TTC549 (cell line): Measurements from ENCODE around the gene FAM72B.
A peak's percentile ranks its signal among the peaks of the same experiment; 100 is the strongest.
"Not testable (repeated sequence)": the region's sequence is repeated elsewhere in the genome, so short reads cannot be mapped to it uniquely, and the experiment has no call there.

Experiments
- FAIRE-seq: peaks from 2 replicates; lab custom pipeline; 2012; peaks lifted over from hg19 to GRCh38; lab: Jason Lieb, UNC

The FAM72B gene

DNA sequence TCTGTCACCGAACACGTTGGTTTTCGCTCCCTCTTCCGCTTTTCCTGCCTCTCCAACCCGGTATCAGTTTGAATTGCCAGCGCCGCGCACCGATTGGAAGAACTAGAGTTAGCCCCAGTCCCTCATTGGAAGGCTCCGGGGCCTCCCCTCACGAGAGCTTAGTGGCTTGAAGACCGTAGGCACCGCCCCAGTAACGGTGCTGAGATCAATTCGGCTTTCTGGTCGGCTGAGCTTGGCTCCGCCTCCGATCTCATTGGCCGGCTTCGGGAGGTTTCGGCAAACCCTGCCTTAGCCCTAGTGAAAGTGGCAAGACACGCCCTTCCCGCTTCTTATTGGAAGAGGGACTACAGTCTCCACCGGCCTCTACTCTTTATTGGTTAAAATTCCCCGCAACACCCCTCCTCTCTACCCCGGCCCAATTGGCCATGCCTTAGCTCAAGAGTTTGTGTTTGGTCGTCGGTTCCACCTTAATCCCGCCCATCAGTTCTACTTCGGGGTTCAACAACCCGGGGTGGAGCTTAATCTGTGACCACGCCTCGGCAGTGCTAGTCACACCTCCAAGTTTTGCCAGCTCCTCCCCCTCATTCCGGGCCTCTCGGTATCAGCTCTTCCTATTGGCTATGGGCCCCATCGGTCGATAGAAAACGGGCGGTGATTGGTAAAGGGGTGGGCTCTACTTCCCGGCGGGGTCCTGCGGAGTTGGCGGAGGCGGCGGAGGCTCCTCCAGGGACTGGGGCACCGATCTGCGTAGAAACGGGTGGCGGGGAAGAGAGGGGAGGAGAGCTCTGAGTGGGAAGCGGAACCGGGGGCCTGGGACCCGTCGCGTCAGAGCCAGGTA lies at the start of gene FAM72B, which contains the start of gene SRGAP2C:
Gene FAM72B, minus strand, starts transcription at position 51 of the 838 bp plus-strand sequence. CDS start 851 bp downstream, outside the sequence.
Gene SRGAP2C, plus strand, starts transcription at position 686 of the 838 bp plus-strand sequence. CDS start 2,472 bp downstream, outside the sequence.
- peak; percentile 91 for FAIRE-seq

DNA sequence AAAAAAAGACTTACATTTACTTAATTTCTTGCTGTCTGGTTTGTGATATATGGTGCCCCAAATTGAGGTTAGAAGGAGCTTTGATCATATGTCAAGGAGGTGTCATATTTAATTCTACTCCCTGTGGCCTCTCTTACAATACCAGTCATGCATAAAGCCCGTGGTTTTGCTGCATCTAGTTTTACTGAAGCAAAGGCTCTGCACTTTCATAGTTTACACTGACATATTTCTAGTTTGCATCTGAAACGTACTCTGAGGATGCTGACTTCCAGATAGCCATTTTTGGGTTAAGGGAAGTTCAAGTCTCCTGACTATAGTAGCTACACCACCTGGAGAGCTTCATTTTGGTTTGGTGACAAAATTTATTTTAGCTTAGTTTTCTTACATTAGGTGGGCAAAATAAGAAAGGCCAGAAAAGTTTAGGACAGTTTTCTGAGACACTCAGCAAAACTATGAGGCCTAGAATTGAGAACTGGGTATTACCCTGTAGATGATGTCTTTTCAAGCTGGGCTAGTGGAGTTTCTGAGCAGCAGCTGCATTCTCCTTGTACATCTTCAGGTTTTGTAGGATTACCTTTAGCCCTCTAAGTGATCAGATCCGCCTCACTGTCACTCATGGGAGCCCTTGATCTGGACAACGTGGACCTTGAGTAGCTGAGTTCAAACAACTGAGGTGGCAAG lies 48.4 kb upstream of the FAM72B start:
- FAIRE-seq = not testable (repeated sequence)

DNA sequence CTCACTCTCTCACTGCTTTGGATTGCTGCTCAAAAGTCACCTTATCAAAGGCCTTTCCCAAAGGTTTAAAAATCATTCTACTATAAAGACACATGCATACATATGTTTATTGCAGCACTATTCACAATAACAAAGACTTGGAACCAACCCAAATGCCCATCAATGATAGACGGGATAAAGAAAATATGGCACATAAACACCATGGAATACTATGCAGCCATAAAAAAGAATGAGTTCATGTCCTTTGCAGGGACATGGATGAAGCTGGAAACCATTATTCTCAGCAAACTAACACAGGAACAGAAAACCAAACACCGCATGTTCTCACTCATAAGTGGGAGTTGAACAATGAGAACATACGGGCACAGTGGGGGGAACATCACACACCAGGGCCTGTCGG lies 46.5 kb upstream of the FAM72B start:
- FAIRE-seq = not testable (repeated sequence)

DNA sequence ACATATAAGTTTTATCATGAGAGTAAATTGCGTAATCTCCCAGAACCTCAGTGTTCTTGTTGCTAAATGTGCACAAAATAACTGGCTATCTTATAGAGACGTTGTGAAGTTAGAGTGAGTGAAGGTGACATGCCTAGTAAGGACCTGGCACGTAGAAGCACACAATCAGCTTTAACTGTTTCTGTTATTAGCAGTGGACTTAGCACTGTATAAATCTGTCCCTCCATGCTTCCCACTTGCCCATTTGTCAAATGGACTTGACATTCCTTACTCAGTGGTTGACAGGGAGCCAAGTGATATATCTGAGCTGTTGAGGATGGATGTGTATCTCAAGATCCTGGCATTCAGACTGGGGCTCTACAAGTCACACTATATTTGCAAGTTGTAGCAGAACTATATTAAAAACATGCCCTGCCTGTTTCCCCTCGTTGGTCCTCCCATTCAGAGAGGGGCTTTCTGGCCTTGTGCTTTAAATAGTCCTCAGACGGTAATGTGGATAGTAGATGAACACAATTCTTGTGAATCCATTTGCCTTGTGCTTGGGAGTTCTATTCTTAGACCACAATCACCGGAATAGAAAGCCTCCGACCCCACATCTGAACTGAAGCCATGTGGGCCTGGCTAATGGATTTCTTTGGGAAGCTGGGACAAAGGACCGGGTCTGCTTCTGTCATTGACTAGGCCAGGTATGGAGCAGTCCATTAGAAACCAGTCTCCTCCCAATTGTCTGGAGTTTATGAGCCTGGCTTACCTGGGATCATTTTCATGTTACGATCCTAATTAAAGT lies 43.6 kb upstream of the FAM72B start:
- not testable (repeated sequence) for FAIRE-seq

DNA sequence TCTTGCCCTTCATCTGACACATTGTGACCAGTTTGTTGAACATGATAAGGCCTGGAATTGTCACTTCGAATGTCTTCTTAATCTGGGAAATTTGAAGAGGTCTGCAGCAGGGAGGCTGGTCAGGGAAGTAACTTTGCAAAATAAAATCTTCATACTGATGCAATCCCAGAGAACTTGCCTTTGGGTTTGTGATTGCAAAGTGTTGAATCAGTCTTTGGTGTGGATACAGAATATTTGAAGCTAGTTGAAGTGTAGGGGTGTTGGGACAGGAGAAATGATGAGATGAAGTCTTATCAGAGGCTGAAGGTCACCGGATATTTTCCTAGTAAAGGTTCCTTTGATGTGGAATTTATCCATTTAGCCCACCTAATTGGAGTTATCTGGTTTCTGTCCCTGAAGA lies 42.8 kb upstream of the FAM72B start:
- not testable (repeated sequence) for FAIRE-seq

DNA sequence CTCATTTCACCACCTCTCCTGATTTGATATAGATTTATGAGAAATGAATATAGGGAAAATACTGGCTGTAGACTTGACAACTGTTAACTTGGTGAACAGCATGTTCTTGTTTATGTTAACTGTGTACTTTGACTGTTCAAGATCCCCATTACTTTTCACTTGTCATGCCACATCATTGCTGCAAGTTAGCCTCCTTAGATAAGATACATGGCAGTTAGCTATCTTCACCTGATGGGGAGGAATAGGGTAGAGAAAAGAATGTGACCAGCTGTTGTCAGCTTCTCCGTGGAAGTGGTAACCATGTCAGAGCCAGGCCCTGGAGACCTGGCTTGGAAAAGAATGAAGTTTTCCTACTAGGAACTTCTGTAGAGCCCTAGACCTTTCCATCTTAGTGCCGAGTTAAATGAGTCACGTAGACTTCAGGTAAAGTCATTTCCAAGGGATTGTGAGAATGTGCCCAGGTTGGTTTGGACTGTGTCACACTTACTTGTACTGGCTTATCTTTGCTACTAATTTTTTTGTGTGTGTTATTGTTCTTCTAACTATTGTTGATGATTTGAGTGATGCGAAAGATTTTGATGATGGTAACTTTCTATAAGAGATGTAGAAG lies 42.3 kb upstream of the FAM72B start:
- not testable (repeated sequence) for FAIRE-seq

DNA sequence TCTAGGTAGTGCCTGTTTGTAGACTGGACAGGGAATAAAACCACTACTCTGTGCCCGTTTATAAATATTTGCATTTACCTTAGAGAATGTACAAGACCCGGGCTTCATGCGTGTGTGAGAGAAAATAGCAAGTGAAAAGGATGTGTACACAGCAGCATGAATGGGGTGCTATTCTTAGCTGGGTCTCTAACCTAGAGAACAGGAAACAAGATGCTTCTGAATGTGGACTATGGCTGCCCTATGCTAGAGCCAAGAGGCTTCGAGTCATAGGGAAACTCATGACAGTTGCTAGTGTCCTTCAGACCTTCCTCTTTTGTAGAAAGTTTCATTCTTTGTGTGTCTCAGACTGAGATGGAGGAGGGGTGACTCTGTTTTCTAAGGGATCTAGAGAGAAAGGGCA lies 40.6 kb upstream of the FAM72B start:
- not testable (repeated sequence) for FAIRE-seq

DNA sequence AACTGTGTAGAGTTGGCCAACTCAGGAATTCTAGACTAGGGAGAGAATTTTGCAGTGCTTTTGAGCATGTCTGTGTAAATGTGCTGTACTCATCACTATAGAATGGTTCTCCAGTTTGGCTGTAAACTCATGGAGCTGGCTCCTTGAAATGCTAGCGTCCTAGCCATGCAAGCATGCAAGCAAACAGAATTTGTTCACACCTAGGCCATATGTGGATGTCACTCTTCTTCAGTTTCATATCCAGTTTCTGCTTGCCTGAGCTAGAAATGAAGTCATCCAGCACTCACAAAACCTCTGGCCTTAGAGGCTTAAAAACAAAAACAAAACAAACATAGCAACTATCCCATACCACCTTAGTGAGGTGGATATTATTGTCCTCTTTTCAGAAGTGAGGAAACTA lies 37.6 kb upstream of the FAM72B start:
- not testable (repeated sequence) for FAIRE-seq

DNA sequence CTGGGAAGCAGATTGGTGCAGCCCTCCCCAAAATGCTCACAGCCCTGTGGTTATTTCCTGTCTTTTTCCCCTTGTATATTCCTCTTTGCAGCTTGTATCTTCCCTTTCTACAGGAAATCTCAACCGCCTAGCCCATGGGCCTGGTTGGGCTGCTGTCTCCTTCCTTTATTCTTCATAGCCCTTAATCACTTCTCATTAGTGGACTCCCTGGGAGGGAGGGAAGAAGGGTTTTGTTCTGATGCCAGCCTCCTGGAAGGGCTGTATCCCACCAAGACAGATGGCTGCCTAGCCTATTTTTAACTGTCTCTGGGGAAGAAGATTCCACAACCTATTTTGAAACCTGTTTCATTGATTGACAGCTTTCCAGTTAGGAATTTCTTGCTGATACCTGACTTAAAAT lies 32.5 kb upstream of the FAM72B start:
- FAIRE-seq = not testable (repeated sequence)

DNA sequence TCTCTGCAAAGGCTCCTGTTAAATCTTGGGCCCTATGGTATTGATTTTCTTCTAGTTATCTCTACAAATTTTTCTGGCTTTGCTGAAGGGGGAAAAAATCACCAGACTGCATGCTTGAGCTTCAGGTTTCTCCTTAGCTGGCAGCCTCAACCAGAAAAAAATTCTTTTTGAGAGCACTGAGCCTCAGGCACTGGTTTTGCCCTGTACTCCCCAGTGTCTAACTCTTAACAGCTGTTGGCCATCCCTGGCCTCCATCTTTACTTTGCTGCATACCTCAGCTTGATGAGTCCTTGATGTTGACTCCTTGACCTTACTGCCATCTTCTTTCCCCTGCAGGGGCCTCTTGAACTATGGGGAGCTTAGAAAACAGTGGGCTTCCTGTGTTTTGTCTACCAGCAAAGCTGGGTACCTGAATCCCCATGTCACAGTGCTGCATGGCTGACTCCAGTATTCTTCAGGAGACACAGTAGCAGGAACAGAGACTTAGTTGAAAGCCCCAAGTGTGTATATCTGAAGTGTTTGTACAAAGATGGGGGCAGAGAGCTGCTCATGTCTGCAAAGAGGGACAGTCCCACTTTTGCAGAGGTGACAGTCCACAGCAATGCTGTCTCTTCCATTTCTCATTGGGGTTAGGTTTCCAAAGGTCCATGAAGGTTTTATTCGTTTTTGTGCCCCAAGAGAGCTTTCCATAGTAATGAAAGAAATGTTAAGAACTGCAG lies 31.7 kb upstream of the FAM72B start:
- not testable (repeated sequence) for FAIRE-seq

DNA sequence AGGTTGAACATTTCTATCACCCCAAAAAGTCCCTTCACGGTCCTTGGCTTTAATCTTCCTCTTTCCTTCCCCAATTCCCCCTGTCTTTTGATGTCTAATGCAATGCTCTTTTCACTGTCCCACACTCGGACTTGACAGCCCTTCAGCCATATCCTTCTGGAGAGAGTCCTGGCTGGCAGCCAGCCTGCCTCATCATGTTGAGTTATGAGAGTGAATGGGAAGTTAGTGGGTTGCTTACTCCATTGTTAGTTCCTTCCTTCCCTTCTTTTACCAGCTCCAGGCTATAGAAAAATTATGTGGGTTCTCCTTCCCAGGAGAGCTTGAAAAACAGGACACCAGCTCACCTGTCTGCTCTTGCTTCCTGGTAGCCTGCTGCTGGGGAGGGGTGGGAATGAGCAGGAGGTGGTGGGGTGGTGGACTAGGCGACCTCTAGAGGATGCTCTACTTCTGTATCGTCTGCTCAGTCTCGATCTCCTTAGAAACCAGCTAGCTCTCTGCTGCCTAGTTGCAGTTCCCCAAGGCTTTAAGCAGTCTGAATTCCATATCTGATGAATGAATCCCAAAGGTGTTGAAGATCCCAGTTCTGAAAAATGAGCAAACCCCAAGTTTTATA lies 30.5 kb upstream of the FAM72B start:
- not testable (repeated sequence) for FAIRE-seq

DNA sequence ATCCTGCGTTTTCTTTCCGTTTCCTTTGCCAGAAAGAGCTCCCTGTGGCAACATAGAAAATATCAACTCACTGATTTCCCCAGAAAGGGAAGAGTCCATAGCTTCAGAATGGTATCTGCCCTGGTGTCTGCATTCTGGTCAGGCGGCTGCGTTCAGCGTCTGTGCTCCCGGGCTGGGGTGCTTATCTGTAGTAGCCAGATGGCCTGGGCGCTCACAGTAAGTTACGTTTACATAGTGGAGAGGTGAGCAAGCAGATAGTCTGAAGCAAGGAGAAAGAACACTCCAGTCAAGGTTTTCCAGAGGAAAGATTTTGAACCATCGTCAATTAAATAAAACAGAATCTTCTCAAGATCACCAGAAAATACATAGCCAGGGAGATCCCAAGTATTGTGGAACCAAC lies 29.4 kb upstream of the FAM72B start:
- not testable (repeated sequence) for FAIRE-seq

DNA sequence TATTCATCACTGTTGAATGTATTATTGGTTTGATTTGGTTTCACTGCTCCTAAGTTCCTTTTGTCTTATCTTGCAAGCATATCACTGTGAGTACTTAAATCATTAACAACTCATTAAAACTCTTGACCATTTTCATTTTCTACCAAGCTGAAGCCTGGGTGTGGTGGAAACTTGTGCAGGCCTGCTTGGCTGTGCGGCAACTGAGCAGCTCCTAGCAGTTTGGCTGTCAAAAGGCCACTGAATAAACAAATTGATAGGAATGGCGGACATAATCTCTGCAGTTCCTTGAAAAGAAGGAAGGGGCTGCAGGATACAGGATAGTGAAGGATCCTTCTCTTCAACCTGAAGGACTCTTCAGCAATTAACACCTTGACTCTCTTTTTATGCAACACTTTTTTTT lies 26.6 kb upstream of the FAM72B start:
- not testable (repeated sequence) for FAIRE-seq

DNA sequence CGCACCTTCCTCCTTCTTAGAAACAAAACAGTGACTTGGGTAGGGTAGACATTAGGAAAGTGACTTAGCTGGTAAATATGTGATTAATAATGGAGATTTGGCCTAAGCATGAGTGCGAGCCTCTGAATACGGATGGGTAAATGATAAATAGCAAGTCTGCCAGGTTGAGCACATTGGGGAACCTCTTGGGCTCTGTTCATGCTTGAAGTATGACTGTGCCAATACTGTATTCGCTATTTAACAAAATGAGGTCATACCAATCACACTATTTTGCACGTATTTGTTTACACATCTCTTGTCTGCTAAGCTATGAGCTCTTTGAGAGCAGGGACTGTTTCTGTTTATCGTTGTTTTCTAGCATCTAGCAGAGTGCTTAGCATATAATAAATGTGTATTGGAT lies 24.2 kb upstream of the FAM72B start:
- FAIRE-seq = not testable (repeated sequence)

DNA sequence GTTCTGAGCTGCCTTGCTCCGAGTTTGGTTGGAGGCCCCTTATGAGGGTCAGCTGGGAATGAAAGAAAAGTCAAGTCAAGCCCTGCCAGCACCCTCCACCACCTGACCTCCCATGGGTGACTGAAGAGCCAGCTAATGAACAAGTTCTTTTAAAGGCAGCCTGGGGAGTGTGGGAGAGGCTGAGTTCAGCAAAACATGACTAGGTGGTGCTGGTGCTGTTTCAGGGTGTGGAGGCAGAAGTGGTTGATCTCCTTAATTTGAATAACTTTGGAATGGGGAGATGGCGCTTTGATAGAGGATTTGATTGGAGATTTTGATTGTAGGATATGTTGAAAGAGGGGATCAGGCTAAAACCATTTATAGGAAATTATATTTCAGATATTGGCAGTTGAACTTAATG lies 23.2 kb upstream of the FAM72B start:
- not testable (repeated sequence) for FAIRE-seq

DNA sequence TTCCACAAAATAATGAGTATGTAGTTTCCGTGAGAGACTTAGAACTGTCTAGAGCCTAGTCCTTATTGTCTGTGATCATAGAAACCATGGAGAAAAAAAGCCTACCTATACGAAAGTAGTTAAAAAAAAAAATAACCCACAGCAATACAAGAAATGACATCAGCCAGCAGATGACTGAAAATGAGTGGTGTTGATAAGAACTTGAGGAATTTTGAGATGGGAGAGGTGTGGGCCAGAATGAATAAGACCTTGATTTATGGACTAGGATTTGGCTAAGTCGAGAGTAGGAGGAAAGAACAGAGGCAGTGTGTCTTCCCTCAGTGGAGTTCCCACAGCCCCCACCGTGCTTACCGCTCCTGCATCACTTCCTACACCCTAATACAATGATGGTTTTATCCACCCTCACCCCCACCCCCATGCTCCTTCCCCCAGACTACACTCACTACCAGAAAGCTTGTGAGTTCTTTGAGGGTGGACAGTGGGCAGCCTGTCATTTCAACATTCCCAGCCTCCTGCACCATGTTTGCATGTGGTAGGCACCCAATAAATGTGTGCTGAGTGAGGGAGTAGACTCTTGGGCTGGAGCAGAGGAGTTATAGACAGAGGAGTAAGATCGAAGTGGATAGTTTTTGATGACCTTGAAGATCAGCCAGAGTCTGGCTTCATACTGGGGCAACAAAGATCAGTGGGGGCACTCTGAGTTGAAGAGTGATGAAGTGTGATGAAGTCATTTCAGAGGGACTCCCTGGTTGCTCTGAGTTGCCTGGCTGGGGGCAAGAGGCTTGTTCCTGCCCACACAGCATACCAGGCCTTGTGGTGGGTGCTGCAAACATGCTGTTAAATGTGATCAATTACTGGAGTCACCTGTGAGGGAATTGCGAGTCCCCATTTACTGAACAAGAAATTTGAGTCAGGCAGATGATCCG lies 21.9 kb upstream of the FAM72B start:
- not testable (repeated sequence) for FAIRE-seq

DNA sequence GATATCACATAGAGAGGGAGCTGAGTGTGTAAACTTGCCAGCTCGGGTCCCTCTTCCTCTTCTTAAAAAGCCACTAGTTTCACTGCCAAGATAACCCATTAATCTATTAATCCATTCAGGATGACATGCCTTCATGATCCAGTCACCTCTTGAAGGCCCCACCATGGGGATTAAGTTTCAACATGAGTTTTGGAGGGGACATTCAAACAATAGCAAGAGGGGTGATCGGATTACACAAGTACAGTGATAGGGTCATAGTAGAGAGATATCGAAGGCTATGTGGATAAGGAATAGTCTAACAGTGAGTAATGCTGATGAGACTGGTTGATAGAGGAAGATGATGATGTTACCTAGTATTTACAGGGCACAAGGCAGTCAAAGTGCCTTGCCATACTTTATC lies 18.8 kb upstream of the FAM72B start:
- not testable (repeated sequence) for FAIRE-seq

DNA sequence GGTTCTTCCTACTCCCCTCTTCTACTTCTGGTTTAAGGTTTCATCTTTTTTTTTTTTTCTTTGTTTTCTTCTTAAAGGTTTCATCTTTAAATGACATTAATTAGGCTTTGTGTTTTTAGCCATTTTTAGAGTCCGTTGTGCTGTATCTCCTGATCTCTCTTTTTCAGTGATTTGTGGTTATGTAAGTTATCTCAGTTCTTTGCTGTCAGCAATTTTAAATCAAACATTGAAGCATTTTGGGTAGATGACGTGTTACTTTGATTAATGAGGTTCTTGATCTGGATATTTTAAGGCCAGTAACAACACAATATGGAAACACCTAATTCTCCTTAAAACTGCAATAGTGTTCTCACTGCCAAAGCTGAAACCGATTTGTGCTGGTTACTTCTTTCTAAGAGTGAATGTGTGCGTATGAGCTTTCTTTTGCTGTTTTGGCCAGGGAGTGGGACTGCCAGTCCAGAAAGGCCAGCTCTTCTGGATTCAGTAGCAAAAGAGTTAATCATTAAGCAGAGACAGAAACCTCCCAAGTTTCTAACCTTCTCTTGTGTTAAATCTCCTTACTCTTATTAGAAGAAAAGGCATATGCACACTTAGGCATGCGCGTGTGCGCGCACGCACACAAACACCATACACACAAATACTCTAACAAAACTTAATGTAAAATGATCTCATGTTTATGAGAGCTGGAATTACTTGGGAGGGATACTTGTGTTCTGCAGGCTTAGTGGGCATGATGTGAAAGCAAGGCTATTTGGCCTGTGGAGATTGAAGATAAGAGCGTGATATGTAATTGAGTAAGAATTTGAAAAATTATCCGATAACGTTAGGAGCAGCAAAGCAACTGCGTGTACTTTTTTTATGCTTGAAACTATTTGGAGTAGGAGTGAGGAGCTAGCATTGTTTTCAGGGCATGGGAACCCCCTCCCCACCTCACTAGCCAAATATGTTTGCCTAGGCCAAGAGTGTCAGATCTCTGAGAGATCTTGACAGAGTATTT lies 17.1 kb upstream of the FAM72B start:
- not testable (repeated sequence) for FAIRE-seq
